22Rv1 (cell line): Measurements from ENCODE around the gene SCO2.

Source experiments
- ZFX ChIP-seq: fragments of 450-650 bp; IDR thresholded peaks from 2 replicates; pipeline ENCODE4 v1.6.1; 2017; ENCODE audit warnings: antibody characterized with exemption, borderline replicate concordance
- TF ChIP-seq, protein P1 (sequence below): fragments of 450-650 bp; IDR thresholded peaks from 2 replicates; pipeline ENCODE4 v1.5.1; 2017; ENCODE audit warnings: mild to moderate bottlenecking

DNA sequence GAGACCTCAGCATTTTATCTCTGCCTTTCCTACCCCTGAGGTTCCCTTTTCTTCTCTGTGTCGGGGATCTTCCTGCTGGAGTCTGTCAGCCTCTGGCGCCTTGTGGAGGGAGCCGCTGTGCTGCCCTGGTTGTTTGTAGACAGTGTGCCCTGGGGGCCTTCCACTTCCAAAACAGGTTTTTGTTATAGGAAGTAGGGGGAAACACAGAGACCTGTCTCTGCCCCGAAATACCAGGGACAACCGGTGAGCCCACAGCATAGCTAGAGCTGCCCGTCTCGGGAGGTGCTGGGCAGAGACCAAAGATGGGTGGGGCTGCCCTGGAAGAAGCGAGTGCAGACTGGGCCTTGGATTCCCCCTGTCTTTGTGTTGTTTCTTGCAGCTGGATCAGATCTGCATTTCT, 9.3 kb downstream of the SCO2 start:
- TF ChIP-seq, protein P1, sequence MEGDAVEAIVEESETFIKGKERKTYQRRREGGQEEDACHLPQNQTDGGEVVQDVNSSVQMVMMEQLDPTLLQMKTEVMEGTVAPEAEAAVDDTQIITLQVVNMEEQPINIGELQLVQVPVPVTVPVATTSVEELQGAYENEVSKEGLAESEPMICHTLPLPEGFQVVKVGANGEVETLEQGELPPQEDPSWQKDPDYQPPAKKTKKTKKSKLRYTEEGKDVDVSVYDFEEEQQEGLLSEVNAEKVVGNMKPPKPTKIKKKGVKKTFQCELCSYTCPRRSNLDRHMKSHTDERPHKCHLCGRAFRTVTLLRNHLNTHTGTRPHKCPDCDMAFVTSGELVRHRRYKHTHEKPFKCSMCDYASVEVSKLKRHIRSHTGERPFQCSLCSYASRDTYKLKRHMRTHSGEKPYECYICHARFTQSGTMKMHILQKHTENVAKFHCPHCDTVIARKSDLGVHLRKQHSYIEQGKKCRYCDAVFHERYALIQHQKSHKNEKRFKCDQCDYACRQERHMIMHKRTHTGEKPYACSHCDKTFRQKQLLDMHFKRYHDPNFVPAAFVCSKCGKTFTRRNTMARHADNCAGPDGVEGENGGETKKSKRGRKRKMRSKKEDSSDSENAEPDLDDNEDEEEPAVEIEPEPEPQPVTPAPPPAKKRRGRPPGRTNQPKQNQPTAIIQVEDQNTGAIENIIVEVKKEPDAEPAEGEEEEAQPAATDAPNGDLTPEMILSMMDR = no peak
- no peak for TF ChIP-seq ZFX
